Prostate gland (tissue), 2 donors: ENCODE measurements around the gene SLC22A3. TPM values are rescaled to one million over a fixed set of nuclear protein-coding genes. Genes with fewer than 3 reads are reported as not detected.

ENCODE experiments used
- DNase-seq: peaks from one replicate; pipeline ENCODE4 v3.0.0-alpha.2; 2019; ENCODE audit warnings: low spot score
- H3K27ac ChIP-seq, 2 donors: fragments of 200-600 bp; sonication (generic); 2 replicates each; pipeline ENCODE4 v1.5.1; 2017 to 2019
- H3K27me3 ChIP-seq: fragments of 200-600 bp; sonication (generic); replicated peaks from 2 replicates; pipeline ENCODE4 v1.5.1; 2019; ENCODE audit not compliant: insufficient read depth
- H3K36me3 ChIP-seq, 2 donors: fragments of 200-600 bp; sonication (generic); 1 replicate in 1 of 2; 2 replicates in 1 of 2; pipeline versions ENCODE4 v1.5.1 to v1.8.1; 2017 to 2019
- H3K4me1 ChIP-seq: fragments of 200-600 bp; sonication (generic); replicated peaks from 2 replicates; pipeline ENCODE4 v1.5.1; 2019
- H3K4me3 ChIP-seq, 2 donors: fragments of 200-600 bp; sonication (generic); 2 replicates each; pipeline ENCODE4 v1.5.1; 2017 to 2019
- H3K9me3 ChIP-seq: fragments of 200-600 bp; sonication (generic); 2 replicates; pipeline ENCODE4 v1.5.1; 2017
- CTCF ChIP-seq, 4 experiments: fragments of 200-600 bp in 2 of 4; fragments of 450-650 bp in 2 of 4; sonication (generic) in 2 of 4; IDR thresholded peaks; 1 replicate in 3 of 4; 2 replicates in 1 of 4; pipeline ENCODE4 v1.5.1; 2016 to 2019; ENCODE audit warnings: antibody characterized with exemption in 4 of 4, mild to moderate bottlenecking in 2 of 4, moderate library complexity in 2 of 4
- POLR2A ChIP-seq: fragments of 450-650 bp; IDR thresholded peaks from one replicate; pipeline ENCODE4 v1.6.1; 2016; ENCODE audit warnings: antibody characterized with exemption, mild to moderate bottlenecking
- POLR2AphosphoS5 ChIP-seq: sonication (generic); formaldehyde crosslinking; IDR thresholded peaks from one replicate; pipeline ENCODE4 v1.6.1; 2017; ENCODE audit warnings: antibody characterized with exemption
- WGBS: methylation state at CpG from one replicate; pipeline ENCODE4 v1.1.5; 2018; 5-methylcytosine and 5-hydroxymethylcytosine counted together
- intact Hi-C: fragments of 100-400 bp; cut with DNase I; formaldehyde crosslinking; loops from one replicate; pipeline ENCODE4 v1.14.2; 2022
- total RNA-seq, 2 donors: library from RNA; depleted of rRNA; stranded (reverse); fragments of >200 nt; gene quantifications; one replicate each; pipeline ENCODE4 v1.1.0, GENCODE V29; 2016

Gene SLC22A3
- total RNA-seq, 2 donors from 2014 or later, result 50.2 to 118 TPM

GRCh38 chr6:160396292-160396691, 48.1 kb downstream of the SLC22A3 start:
- 93% methylated on average over 1 of the region's 1 CpG for WGBS
- H3K27ac ChIP-seq, result peak overlapping the region in 1 of 2 donors; percentile 72

GRCh38 chr6:160398674-160399271, 50.6 kb downstream of the SLC22A3 start:
- Histone ChIP-seq H3K27ac (peak overlapping the region; percentile 62 to 82), H3K4me3 (no peak overlapping the region), H3K27me3 (no peaks in the 10 kb centered on the region), H3K9me3 (no peaks in the 10 kb centered on the region), H3K4me1 (peaks cover 2% of the 10 kb centered on the region), H3K36me3 (no peaks in the 10 kb centered on the region)
- no peak for DNase-seq
- WGBS, result 82% methylated on average over 3 of the region's 3 CpGs
- intact Hi-C loops, result no loop called here
- TF ChIP-seq POLR2AphosphoS5 (no peak), CTCF (IDR thresholded peaks at IDR 0.05) (no peak)

More at GRCh38 chr6:160396292-160396691, 48.1 kb downstream of the SLC22A3 start:
- H3K4me3 ChIP-seq, result no peak overlapping the region
- no peaks in the 10 kb centered on the region for H3K27me3 ChIP-seq
- no peak for TF ChIP-seq POLR2AphosphoS5
- peaks cover 2% of the 10 kb centered on the region for H3K4me1 ChIP-seq
- DNase-seq, result no peak
- intact Hi-C loops, result no loop called here
- H3K9me3 ChIP-seq, result no peaks in the 10 kb centered on the region
- no peaks in the 10 kb centered on the region for H3K36me3 ChIP-seq

GRCh38 chr6:160400446-160400845, 52.3 kb downstream of the SLC22A3 start:
- H3K4me1 ChIP-seq, result peaks cover 4% of the 10 kb centered on the region
- peak; percentile 57 for DNase-seq
- WGBS, result 47% methylated on average over 2 of the region's 2 CpGs
- TF ChIP-seq POLR2AphosphoS5, result peak; percentile 82
- no peak for TF ChIP-seq CTCF (IDR thresholded peaks at IDR 0.05)
- no peaks in the 10 kb centered on the region for H3K27me3 ChIP-seq
- no peaks in the 10 kb centered on the region for H3K9me3 ChIP-seq
- no peak overlapping the region for H3K4me3 ChIP-seq
- intact Hi-C loops, result no loop called here
- H3K36me3 ChIP-seq, result no peaks in the 10 kb centered on the region
- H3K27ac ChIP-seq, result peak overlapping the region; percentile 62 to 82

GRCh38 chr6:160408528-160408927, 60.4 kb downstream of the SLC22A3 start:
- TF ChIP-seq POLR2A, result no peak
- no peak for TF ChIP-seq POLR2AphosphoS5
- no peak for TF ChIP-seq CTCF (IDR thresholded peaks at IDR 0.05)
- WGBS, result 68% methylated on average over 5 of the region's 5 CpGs
- H3K27me3 ChIP-seq, result no peaks in the 10 kb centered on the region

GRCh38 chr6:160412993-160413392, 64.8 kb downstream of the SLC22A3 start:
- Histone ChIP-seq H3K36me3 (peaks cover 3 to 4% of the 10 kb centered on the region in 2 donors), H3K27me3 (no peaks in the 10 kb centered on the region), H3K4me3 (no peak overlapping the region), H3K4me1 (peaks cover 2% of the 10 kb centered on the region), H3K9me3 (no peaks in the 10 kb centered on the region), H3K27ac (no peak overlapping the region)
- 95% methylated on average over 2 of the region's 2 CpGs for WGBS
- intact Hi-C loops, result no loop called here
- TF ChIP-seq CTCF (IDR thresholded peaks at IDR 0.05) (no peak), POLR2A (no peak), POLR2AphosphoS5 (no peak)
- no peak for DNase-seq

More at GRCh38 chr6:160408528-160408927, 60.4 kb downstream of the SLC22A3 start:
- Histone ChIP-seq H3K36me3 (no peaks in the 10 kb centered on the region), H3K4me1 (peaks cover 4% of the 10 kb centered on the region), H3K9me3 (no peaks in the 10 kb centered on the region), H3K27ac (no peak overlapping the region), H3K4me3 (no peak overlapping the region)
- DNase-seq, result no peak
- intact Hi-C loops, result no loop called here
